ENCODE data around the gene ANGPTL7.

The ANGPTL7 gene

DNA sequence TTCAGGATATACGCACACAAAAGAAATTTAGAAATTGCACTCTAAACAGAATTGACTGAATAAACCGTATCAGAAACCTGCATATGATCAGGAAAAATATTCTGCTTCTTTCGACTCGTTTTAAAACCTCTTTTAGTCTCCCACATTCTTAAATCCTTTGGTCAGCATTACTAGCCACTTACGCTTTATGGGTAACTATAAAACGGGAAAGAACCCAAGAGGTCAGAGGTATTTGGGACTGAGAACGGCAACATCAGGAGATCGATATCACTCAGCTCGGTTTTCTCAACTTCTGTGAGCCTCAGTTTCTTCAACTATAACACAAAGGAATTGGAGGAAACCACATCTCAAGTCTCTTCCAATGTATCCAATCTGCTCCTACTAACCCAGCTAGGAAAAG, 36.4 kb upstream of the ANGPTL7 start:
- no peak for DNase-seq (ENCODE audit: extremely low read depth, insufficient read length)
- H3K36me3 ChIP-seq (ENCODE audit: control insufficient read depth, insufficient read depth, low read length) = peaks cover 15% of the 10 kb centered on the region
- TF ChIP-seq, protein P1, sequence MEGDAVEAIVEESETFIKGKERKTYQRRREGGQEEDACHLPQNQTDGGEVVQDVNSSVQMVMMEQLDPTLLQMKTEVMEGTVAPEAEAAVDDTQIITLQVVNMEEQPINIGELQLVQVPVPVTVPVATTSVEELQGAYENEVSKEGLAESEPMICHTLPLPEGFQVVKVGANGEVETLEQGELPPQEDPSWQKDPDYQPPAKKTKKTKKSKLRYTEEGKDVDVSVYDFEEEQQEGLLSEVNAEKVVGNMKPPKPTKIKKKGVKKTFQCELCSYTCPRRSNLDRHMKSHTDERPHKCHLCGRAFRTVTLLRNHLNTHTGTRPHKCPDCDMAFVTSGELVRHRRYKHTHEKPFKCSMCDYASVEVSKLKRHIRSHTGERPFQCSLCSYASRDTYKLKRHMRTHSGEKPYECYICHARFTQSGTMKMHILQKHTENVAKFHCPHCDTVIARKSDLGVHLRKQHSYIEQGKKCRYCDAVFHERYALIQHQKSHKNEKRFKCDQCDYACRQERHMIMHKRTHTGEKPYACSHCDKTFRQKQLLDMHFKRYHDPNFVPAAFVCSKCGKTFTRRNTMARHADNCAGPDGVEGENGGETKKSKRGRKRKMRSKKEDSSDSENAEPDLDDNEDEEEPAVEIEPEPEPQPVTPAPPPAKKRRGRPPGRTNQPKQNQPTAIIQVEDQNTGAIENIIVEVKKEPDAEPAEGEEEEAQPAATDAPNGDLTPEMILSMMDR (IDR thresholded peaks at IDR 0.05; ENCODE audit: insufficient read depth, low read length, poor library complexity, severe bottlenecking) = no peak
- no peaks in the 10 kb centered on the region for H3K27me3 ChIP-seq (replicated peaks; ENCODE audit: control insufficient read depth, insufficient read depth, low read length)
- no peak overlapping the region for H3K4me3 ChIP-seq (replicated peaks; ENCODE audit: low read depth, low read length)

DNA sequence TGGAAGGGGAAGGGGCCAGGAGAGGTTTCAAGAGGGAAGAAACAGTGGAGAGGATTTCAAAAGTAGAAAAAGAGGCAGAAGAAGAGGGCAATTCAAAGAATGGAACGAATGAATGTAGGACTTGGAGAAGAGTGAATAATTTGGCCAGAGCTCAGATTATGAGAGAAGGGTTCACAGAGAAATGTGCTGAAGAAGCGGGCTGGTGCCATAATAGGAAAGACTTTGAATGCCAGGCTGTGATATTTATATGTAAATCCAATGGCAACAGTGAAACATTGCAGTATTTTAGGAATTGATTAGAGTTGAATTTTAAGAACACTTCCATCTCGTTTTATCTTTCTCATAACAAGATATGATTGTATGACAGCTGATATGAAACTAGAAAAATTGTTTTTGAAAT, 36.0 kb upstream of the ANGPTL7 start:
- Histone ChIP-seq H3K27me3 (replicated peaks; ENCODE audit: control insufficient read depth, insufficient read depth, low read length) (no peaks in the 10 kb centered on the region), H3K4me3 (replicated peaks; ENCODE audit: low read depth, low read length) (no peak overlapping the region), H3K36me3 (ENCODE audit: control insufficient read depth, insufficient read depth, low read length) (peaks cover 15% of the 10 kb centered on the region)
- DNase-seq (ENCODE audit: extremely low read depth, insufficient read length) = no peak
- TF ChIP-seq, protein P1 (IDR thresholded peaks at IDR 0.05; ENCODE audit: insufficient read depth, low read length, poor library complexity, severe bottlenecking) = no peak

DNA sequence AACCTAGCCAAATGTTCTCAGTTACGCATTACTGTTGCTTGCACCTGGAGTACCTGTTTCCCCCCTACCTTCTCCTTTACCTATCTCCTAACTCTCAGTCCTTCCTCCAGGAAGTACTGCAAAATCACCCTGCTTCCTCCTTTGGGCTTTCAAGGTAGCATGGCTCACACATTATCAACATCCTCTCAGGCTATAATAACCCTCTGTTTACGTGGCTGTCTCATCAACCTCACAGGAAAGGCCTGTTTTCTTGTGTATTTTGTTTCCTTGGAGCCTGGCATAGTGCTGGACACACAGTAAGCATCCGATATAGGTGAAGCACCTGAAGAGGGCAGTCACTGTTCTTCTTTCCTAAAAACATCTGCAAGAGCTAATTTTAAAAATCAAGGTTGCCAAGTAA, 32.7 kb upstream of the ANGPTL7 start:
- TF ChIP-seq, protein P1 (IDR thresholded peaks at IDR 0.05; ENCODE audit: insufficient read depth, low read length, poor library complexity, severe bottlenecking) = no peak
- no peak overlapping the region for H3K4me3 ChIP-seq (replicated peaks; ENCODE audit: low read depth, low read length)
- H3K27me3 ChIP-seq (replicated peaks; ENCODE audit: control insufficient read depth, insufficient read depth, low read length) = no peaks in the 10 kb centered on the region
- DNase-seq (ENCODE audit: extremely low read depth, insufficient read length) = no peak
- peaks cover 9% of the 10 kb centered on the region for H3K36me3 ChIP-seq (ENCODE audit: control insufficient read depth, insufficient read depth, low read length)

DNA sequence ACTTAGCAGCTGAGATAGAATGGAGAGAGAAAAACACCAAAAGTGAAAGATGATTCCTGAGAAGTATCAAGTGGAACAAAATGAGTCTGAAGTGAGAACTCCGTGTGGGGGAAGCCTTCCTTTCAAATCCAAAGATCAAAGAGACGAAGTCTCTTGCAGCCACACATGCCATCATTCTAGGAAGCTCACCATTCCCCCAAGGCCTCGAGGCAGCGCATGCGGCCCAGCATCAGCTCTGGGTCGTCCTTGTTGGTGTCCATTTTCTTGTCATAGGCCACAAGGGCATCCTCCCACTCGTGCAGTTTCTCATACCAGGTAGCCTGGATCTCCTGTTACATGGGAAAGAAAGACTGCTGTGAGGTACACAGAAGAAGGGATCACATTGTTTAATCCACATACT, 32.2 kb upstream of the ANGPTL7 start:
- Histone ChIP-seq H3K4me3 (replicated peaks; ENCODE audit: low read depth, low read length) (no peak overlapping the region), H3K36me3 (ENCODE audit: control insufficient read depth, insufficient read depth, low read length) (peaks cover 7% of the 10 kb centered on the region), H3K27me3 (replicated peaks; ENCODE audit: control insufficient read depth, insufficient read depth, low read length) (no peaks in the 10 kb centered on the region)
- DNase-seq (ENCODE audit: extremely low read depth, insufficient read length) = no peak
- TF ChIP-seq, protein P1 (IDR thresholded peaks at IDR 0.05; ENCODE audit: insufficient read depth, low read length, poor library complexity, severe bottlenecking) = no peak

DNA sequence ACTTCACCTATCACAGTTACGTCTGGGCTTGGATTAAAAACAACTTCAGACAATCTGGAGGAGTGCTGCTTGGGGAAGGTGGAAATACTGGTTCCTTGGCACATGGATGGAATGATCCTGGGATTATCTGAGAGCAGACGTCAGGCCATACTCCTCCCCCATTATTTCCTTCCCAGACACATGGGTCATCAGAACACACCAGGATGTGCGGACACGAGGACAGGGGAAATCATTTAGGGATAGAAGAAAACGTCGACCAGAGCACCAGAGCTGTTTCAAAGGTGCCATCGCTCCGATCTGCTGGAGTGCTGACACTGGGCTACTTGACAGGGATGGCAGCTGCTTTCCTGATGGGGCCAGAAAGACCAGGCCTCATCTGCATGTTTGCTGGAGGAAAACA, 31.8 kb upstream of the ANGPTL7 start:
- TF ChIP-seq, protein P1 (IDR thresholded peaks at IDR 0.05; ENCODE audit: insufficient read depth, low read length, poor library complexity, severe bottlenecking) = no peak
- H3K27me3 ChIP-seq (replicated peaks; ENCODE audit: control insufficient read depth, insufficient read depth, low read length) = no peaks in the 10 kb centered on the region
- H3K36me3 ChIP-seq (ENCODE audit: control insufficient read depth, insufficient read depth, low read length) = peaks cover 7% of the 10 kb centered on the region
- DNase-seq (ENCODE audit: extremely low read depth, insufficient read length) = no peak
- H3K4me3 ChIP-seq (replicated peaks; ENCODE audit: low read depth, low read length) = no peak overlapping the region

DNA sequence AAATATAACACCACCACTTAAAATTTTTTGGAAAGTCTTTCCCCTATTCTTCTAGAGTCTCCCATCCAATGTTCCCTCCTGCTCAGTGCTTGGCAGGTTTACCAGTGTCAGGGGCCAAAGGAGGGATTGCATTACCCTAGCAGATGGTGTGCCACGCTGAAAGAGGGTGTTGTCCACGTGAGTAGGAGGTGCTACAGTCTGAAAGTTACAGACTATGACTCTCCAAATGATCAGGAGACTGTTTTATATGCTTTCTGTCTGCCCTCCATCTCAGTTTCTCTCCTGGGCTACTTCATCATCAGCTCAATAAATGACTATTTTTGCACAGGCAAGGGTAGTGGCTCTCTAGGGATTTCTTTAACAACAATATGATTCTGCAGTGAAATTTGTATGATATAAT, 31.3 kb upstream of the ANGPTL7 start:
- Histone ChIP-seq H3K4me3 (replicated peaks; ENCODE audit: low read depth, low read length) (no peak overlapping the region), H3K27me3 (replicated peaks; ENCODE audit: control insufficient read depth, insufficient read depth, low read length) (no peaks in the 10 kb centered on the region), H3K36me3 (ENCODE audit: control insufficient read depth, insufficient read depth, low read length) (peaks cover 7% of the 10 kb centered on the region)
- TF ChIP-seq, protein P1 (IDR thresholded peaks at IDR 0.05; ENCODE audit: insufficient read depth, low read length, poor library complexity, severe bottlenecking) = no peak
- no peak for DNase-seq (ENCODE audit: extremely low read depth, insufficient read length)
